K562 (cell line): Measurements from ENCODE around the gene PICK1. TPM values are rescaled to one million over a fixed set of nuclear protein-coding genes. Genes with fewer than 3 reads are reported as not detected.

Experiments used
- ATAC-seq: fragments of 200-7000 bp; cut with Tn5 transposase; 3 replicates; pipeline ENCODE4 v1.9.1; 2020; ENCODE audit warnings: moderate library complexity
- BruUV-seq: library from RNA; stranded (reverse); fragments of 400-500 nt; replicated peaks from 2 replicates; lab custom pipeline; 2021; lab: Mats Ljungman, UMichigan
- CTCF ChIA-PET: fragments of 300-600 bp; formaldehyde crosslinking; extraction: SDS; loops from one replicate; lab custom pipeline; 2021; ENCODE audit warnings: low intra/inter-chr PET ratio; lab: Yijun Ruan, JAX
- POLR2A ChIA-PET: fragments of 300-600, 350-650 bp; sonication (Branson Sonifier 250); formaldehyde crosslinking; extraction: SDS; loops from one replicate; lab custom pipeline; 2021; ENCODE audit warnings: antibody characterized with exemption, inconsistent platforms; lab: Yijun Ruan, JAX
- DNase-seq, 4 experiments: peaks; one replicate each; pipeline versions ENCODE4 v3.0.0 to v3.0.0-alpha.2; 2011 to 2018; ENCODE audit warnings: low spot score in 3 of 4, mixed read lengths in 3 of 4; ENCODE audit errors: extremely low read depth in 1 of 4
- FAIRE-seq: peaks from 2 replicates; lab custom pipeline; 2011; peaks lifted over from hg19 to GRCh38; lab: Jason Lieb, UNC
- H2AFZ ChIP-seq: 2 replicates; pipeline ENCODE4 v1.6.0; 2011; ENCODE audit warnings: low read depth, low read length, control low read depth, inconsistent platforms
- H3K27ac ChIP-seq: fragments of 200-600 bp; 3 replicates; pipeline ENCODE4 v1.8.0; 2011; ENCODE audit warnings: low read depth, mild to moderate bottlenecking, control low read depth, inconsistent platforms, low read length, moderate library complexity, mixed read lengths; ENCODE audit errors: extremely low read depth
- H3K27me3 ChIP-seq, 2 experiments: fragments of 300-600 bp in 1 of 2; 2 replicates in 1 of 2; 3 replicates in 1 of 2; pipeline versions ENCODE4 v1.6.0 to v1.8.0; 2011; ENCODE audit warnings: inconsistent platforms in 2 of 2, low read length in 2 of 2, mild to moderate bottlenecking in 1 of 2, mixed read lengths in 1 of 2, moderate library complexity in 1 of 2; ENCODE audit not compliant: control insufficient read depth in 2 of 2, insufficient read depth in 2 of 2
- H3K36me3 ChIP-seq: fragments of 300-600 bp; 3 replicates; pipeline ENCODE4 v1.8.0; 2011; ENCODE audit warnings: mild to moderate bottlenecking, low read length, inconsistent platforms; ENCODE audit not compliant: control insufficient read depth, insufficient read depth
- H3K4me1 ChIP-seq, 2 experiments: fragments of 200-600 bp in 1 of 2; replicated peaks in 1 of 2; 2 replicates in 1 of 2; 3 replicates in 1 of 2; pipeline versions ENCODE4 v1.5.1 to v1.8.0; 2011; ENCODE audit warnings: inconsistent platforms in 2 of 2, low read length in 2 of 2, mild to moderate bottlenecking in 1 of 2, mixed read lengths in 1 of 2, moderate library complexity in 1 of 2; ENCODE audit not compliant: control insufficient read depth in 2 of 2, insufficient read depth in 2 of 2
- H3K4me2 ChIP-seq: 2 replicates; pipeline ENCODE4 v1.6.1; 2011; ENCODE audit warnings: low read length, control low read depth, inconsistent platforms, mixed read lengths; ENCODE audit not compliant: insufficient read depth
- H3K4me3 ChIP-seq: fragments of 200-600 bp; sonication (generic), shearing (Covaris generic); 2 replicates; pipeline ENCODE4 v1.5.1; 2016; ENCODE audit warnings: control low read depth, inconsistent platforms
- H3K79me2 ChIP-seq: fragments of 200-600 bp; 3 replicates; pipeline ENCODE4 v1.8.0; 2011; ENCODE audit warnings: low read length, inconsistent platforms; ENCODE audit not compliant: control insufficient read depth, insufficient read depth
- H3K9ac ChIP-seq, 2 experiments: 2 replicates each; pipeline versions ENCODE4 v1.6.0 to v1.6.1; 2011; ENCODE audit warnings: low read depth in 2 of 2, low read length in 2 of 2, control low read depth in 1 of 2, inconsistent platforms in 1 of 2, mild to moderate bottlenecking in 1 of 2, mixed read lengths in 1 of 2; ENCODE audit not compliant: insufficient read depth in 1 of 2
- H3K9me1 ChIP-seq: one replicate; pipeline ENCODE4 v1.6.0; 2011; ENCODE audit warnings: inconsistent platforms, mild to moderate bottlenecking, low read length, moderate library complexity; ENCODE audit not compliant: control insufficient read depth, insufficient read depth
- H3K9me3 ChIP-seq: replicated peaks from 2 replicates; pipeline ENCODE4 v1.5.1; 2011; ENCODE audit warnings: low read depth, low read length, inconsistent platforms; ENCODE audit not compliant: control insufficient read depth, insufficient read depth
- H4K20me1 ChIP-seq: replicated peaks from 2 replicates; pipeline ENCODE4 v1.6.1; 2011; ENCODE audit warnings: low read length, inconsistent platforms, mixed read lengths; ENCODE audit not compliant: control insufficient read depth, insufficient read depth
- ELF2 ChIP-seq: fragments of 250-450 bp; sonication (Bioruptor Pico); IDR thresholded peaks from 2 replicates; pipeline ENCODE4 v1.5.0; 2021; ENCODE audit warnings: mild to moderate bottlenecking
- ILK ChIP-seq: fragments of 450-650 bp; IDR thresholded peaks from 2 replicates; pipeline ENCODE4 v1.6.1; 2016; ENCODE audit warnings: missing genetic modification characterization, low read depth, mild to moderate bottlenecking, missing compliant biosample characterization, moderate library complexity, borderline replicate concordance
- POLR2A ChIP-seq: fragments of 450-650 bp; conservative IDR thresholded peaks from 2 replicates; pipeline ENCODE4 v1.6.1; 2016
- PTBP1 ChIP-seq: fragments of 200-400 bp; formaldehyde crosslinking; IDR thresholded peaks from 2 replicates; pipeline ENCODE4 v1.6.1; 2017; ENCODE audit warnings: low read depth, low read length
- RBM17 ChIP-seq: fragments of 200-400 bp; formaldehyde crosslinking; IDR thresholded peaks from 2 replicates; pipeline ENCODE4 v1.6.1; 2017; ENCODE audit warnings: low read depth, mild to moderate bottlenecking, low read length, borderline replicate concordance
- SMAD1 ChIP-seq: fragments of 150-350 bp; IDR thresholded peaks from 2 replicates; pipeline ENCODE4 v1.6.1; 2014; ENCODE audit warnings: low read length, low read depth; ENCODE audit not compliant: partially characterized antibody
- SMAD2 ChIP-seq: fragments of 150-350 bp; IDR thresholded peaks from 2 replicates; pipeline ENCODE4 v1.6.1; 2014; ENCODE audit warnings: low read depth, mild to moderate bottlenecking, low read length
- SRSF3 ChIP-seq: fragments of 200-400 bp; formaldehyde crosslinking; IDR thresholded peaks from 2 replicates; pipeline ENCODE4 v1.6.1; 2016; ENCODE audit warnings: mild to moderate bottlenecking, low read length, moderate library complexity; ENCODE audit not compliant: insufficient read depth
- ZBTB12 ChIP-seq: fragments of 250-450 bp; sonication (Bioruptor Pico); IDR thresholded peaks from 2 replicates; pipeline ENCODE4 v1.4.0; 2020
- ZBTB8A ChIP-seq: fragments of 450-650 bp; IDR thresholded peaks from 2 replicates; pipeline ENCODE4 v1.6.1; 2018; ENCODE audit warnings: mild to moderate bottlenecking, moderate library complexity; ENCODE audit not compliant: partially characterized antibody
- ZNF174 ChIP-seq: fragments of 250-450 bp; sonication (Bioruptor Pico); IDR thresholded peaks from 2 replicates; pipeline ENCODE4 v1.4.0; 2020; ENCODE audit warnings: mild to moderate bottlenecking
- ZNF316 ChIP-seq: fragments of 450-650 bp; IDR thresholded peaks from 2 replicates; pipeline ENCODE4 v1.6.1; 2016
- WGBS: fragments of 100-300 bp; shearing (Covaris generic); methylation state at CpG from one replicate; pipeline ENCODE4 v1.1.6; 2016; ENCODE audit warnings: low coverage, mixed read lengths; ENCODE audit not compliant: insufficient coverage; ENCODE audit errors: missing lambda C conversion rate; 5-methylcytosine and 5-hydroxymethylcytosine counted together
- in situ Hi-C: fragments of 300-500 bp; cut with MboI; formaldehyde crosslinking; loops from 4 replicates; pipeline ENCODE4 v1.15.0; 2018; ENCODE audit warnings: inconsistent platforms, mixed read lengths
- intact Hi-C: fragments of 100-400 bp; cut with micrococcal nuclease; formaldehyde crosslinking; loops from 2 replicates; pipeline ENCODE4 v1.14.2; 2022
- polyA plus RNA-seq, 8 experiments: library from polyadenylated mRNA; depleted of rRNA in 4 of 8; stranded (reverse) in 5 of 8; unstranded in 3 of 8; fragments of >200 nt; fragmentation: Nextera tagmentation in 2 of 8; fragmentation: Illumina TruSeq in 1 of 8; extraction: Ambion mirVana in 2 of 8; extraction: Trizol in 1 of 8; gene quantifications; 2 replicates each; pipeline versions ENCODE4 v1.2.1 to v1.2.3, GENCODE V29; 2011 to 2014; ENCODE audit warnings: inconsistent platforms in 1 of 8, missing spikeins in 1 of 8
- total RNA-seq, 7 experiments: library from RNA; depleted of rRNA in 6 of 7; stranded (reverse); fragments of >200 nt in 6 of 7; fragmentation: Illumina TruSeq in 2 of 7; extraction: Trizol in 2 of 7; gene quantifications; 2 replicates each; pipeline versions ENCODE4 v1.2.1 to v1.2.3, GENCODE V29; 2011 to 2021; ENCODE audit warnings: low replicate concordance in 1 of 7

The PICK1 gene
- total and polyA plus RNA-seq, 9 of the 15 experiments (the other 6 are each of a cell fraction or from before 2014, with no cell fraction given), result 0.06 to 11.0 (median 7.9) TPM; not detected in 1

GRCh38 chr22:38009000-38009806 is 48.0 kb upstream of the PICK1 start:
- H3K4me3 ChIP-seq, result no peak overlapping the region
- no peaks in the 10 kb centered on the region for H3K27me3 ChIP-seq
- no peaks in the 10 kb centered on the region for H4K20me1 ChIP-seq
- no peaks in the 10 kb centered on the region for H3K9me1 ChIP-seq
- H3K27ac ChIP-seq, result no peak overlapping the region
- no peak for FAIRE-seq
- ATAC-seq, result no peak
- ChIA-PET POLR2A (interaction anchor here (0.6 kb wide), 1 partner anchor 57 kb away, joined by 3 read pairs; no protein-coding TSS in a partner anchor), CTCF (no interaction called here)
- intact Hi-C loops (no loop called here), in situ Hi-C loops (no loop called here)
- no peak overlapping the region for H2AFZ ChIP-seq
- no TSS peak for BruUV-seq
- H3K9ac ChIP-seq, result no peak overlapping the region
- DNase-seq, result no peak
- no peak for TF ChIP-seq ZBTB8A
- TF ChIP-seq ZNF316, result no peak
- TF ChIP-seq SMAD2, result no peak
- TF ChIP-seq ELF2, result no peak
- no peak for TF ChIP-seq POLR2A
- no peak for TF ChIP-seq ZNF174 (CRISPR knock-in tag)
- no peak for TF ChIP-seq SRSF3
- TF ChIP-seq ZBTB12 (CRISPR knock-in tag), result no peak
- no peak for TF ChIP-seq SMAD1
- TF ChIP-seq PTBP1, result no peak
- TF ChIP-seq RBM17, result no peak
- no peak for TF ChIP-seq ILK (tag)
- no peaks in the 10 kb centered on the region for H3K9me3 ChIP-seq
- H3K79me2 ChIP-seq, result no peaks in the 10 kb centered on the region
- H3K36me3 ChIP-seq, result no peaks in the 10 kb centered on the region
- WGBS, result 40% methylated on average over 8 of the region's 14 CpGs
- peaks cover 3% of the 10 kb centered on the region in 2 experiments; a peak in 2 of 5 replicates for H3K4me1 ChIP-seq
- no peak overlapping the region for H3K4me2 ChIP-seq
